BJ (cell line): ENCODE measurements around the gene KSR1. TPM values are rescaled to one million over a fixed set of nuclear protein-coding genes. Genes with fewer than 3 reads are reported as not detected.

Source experiments
- CTCF ChIA-PET: fragments of 350-600 bp; formaldehyde crosslinking; extraction: SDS; loops from one replicate; lab custom pipeline; 2021; ENCODE audit warnings: antibody characterized with exemption, inconsistent platforms; lab: Yijun Ruan, JAX
- POLR2A ChIA-PET: fragments of 300-600 bp; sonication (Branson Sonifier 250); formaldehyde crosslinking; extraction: SDS; loops from one replicate; lab custom pipeline; 2021; ENCODE audit warnings: antibody characterized with exemption; lab: Charles Lee
- DNase-seq: peaks from one replicate; pipeline ENCODE4 v3.0.0-alpha.2; 2011; ENCODE audit warnings: low read depth
- H3K27me3 ChIP-seq: 2 replicates; pipeline ENCODE4 v1.6.0; 2011; ENCODE audit warnings: low read length; ENCODE audit not compliant: control insufficient read depth, insufficient read depth
- H3K36me3 ChIP-seq: 2 replicates; pipeline ENCODE4 v1.5.1; 2011; ENCODE audit warnings: low read length; ENCODE audit not compliant: control insufficient read depth, insufficient read depth
- H3K4me3 ChIP-seq: 2 replicates; pipeline ENCODE4 v1.5.1; 2011; ENCODE audit warnings: low read depth, mild to moderate bottlenecking, control low read depth, low read length
- polyA plus RNA-seq: library from polyadenylated mRNA; depleted of rRNA; stranded (reverse); fragments of >200 nt; gene quantifications from 2 replicates; pipeline ENCODE4 v1.2.3, GENCODE V29; 2011
- TF ChIP-seq, protein P1 (sequence below): IDR thresholded peaks from 2 replicates; pipeline ENCODE4 v1.5.1; 2011; ENCODE audit warnings: low read depth, mild to moderate bottlenecking, control low read depth, inconsistent platforms, low read length, moderate library complexity; ENCODE audit not compliant: insufficient read depth

KSR1 gene
- polyA plus RNA-seq, 1 experiment = 6.8 TPM

DNA sequence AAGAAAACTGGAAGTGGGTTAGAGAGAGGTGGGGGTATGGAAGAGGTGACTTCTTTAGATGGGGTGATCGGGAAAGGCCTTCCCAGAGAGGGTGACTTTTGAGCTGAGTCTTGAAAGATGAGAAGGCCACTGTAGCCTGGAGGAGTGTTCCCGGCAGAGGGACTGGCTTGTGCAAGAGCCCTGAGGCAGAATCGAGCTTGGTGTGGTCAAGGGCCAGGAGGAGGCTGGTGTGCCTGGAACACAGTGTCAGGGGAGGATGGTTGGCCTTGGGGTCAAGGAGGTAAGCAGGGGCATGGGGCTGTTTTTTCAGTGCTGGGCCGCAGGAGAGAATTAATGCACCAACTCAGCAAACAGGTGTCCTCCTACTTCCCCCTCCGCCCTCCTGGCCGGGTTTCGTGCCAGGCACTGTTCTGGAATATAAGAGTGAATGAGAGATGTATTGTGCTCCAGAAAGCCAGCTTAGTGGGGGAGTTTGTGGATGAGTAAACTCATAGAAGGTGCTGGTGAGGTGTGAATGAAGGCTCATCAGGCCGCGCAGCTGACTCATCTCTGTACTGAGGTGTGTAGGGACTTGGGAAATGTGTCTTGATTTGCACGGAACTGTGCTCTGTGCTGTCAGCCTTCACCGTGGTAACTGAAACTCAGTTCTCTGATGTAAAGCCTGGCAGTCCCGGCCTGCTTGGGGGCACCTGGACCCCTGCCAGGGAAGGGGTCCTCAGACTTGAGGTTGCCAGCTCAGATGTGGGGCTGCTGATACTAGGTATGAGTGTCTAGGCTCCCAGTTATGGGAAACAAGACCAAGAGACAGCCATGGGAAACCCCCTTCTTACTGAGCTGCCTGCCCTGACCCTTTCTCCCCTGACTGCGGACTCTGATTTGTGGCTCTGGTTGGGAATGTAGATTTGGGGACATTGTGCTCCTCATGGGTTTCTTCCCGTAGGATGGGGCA, 15.3 kb downstream of the KSR1 start:
- no peak overlapping the region for H3K4me3 ChIP-seq
- H3K36me3 ChIP-seq = no peaks in the 10 kb centered on the region
- TF ChIP-seq, protein P1, sequence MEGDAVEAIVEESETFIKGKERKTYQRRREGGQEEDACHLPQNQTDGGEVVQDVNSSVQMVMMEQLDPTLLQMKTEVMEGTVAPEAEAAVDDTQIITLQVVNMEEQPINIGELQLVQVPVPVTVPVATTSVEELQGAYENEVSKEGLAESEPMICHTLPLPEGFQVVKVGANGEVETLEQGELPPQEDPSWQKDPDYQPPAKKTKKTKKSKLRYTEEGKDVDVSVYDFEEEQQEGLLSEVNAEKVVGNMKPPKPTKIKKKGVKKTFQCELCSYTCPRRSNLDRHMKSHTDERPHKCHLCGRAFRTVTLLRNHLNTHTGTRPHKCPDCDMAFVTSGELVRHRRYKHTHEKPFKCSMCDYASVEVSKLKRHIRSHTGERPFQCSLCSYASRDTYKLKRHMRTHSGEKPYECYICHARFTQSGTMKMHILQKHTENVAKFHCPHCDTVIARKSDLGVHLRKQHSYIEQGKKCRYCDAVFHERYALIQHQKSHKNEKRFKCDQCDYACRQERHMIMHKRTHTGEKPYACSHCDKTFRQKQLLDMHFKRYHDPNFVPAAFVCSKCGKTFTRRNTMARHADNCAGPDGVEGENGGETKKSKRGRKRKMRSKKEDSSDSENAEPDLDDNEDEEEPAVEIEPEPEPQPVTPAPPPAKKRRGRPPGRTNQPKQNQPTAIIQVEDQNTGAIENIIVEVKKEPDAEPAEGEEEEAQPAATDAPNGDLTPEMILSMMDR = no peak
- POLR2A ChIA-PET = no interaction called here
- no peak for DNase-seq
- H3K27me3 ChIP-seq = no peaks in the 10 kb centered on the region
- CTCF ChIA-PET = no interaction called here

DNA sequence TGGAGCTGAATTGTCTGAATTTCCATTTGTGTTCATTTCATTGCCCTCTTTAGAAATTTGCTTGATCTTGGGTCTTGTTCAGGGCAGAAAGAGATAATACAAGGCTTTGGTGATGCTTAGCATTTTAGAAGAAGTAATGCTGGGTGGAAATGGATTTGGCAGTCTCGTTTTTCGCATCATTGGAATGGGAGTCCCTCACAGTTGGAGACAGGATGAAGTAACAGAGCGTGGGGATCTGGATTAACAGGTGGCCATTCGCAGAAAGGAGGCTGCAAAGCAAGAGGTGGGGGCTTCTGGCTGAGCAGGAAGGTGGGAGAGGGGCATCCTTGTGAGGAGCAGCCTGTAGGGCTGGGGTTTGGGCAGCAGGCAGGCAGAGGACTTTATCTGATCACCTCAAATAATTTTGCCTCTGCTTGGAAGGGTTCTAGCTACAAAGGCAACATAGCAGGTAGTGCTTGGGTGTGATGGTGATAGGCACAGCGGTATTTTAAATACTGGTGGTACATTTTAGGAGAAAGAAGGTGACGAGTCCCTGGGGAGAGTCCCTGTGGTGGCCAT, 17.0 kb downstream of the KSR1 start:
- Histone ChIP-seq H3K36me3 (no peaks in the 10 kb centered on the region), H3K4me3 (no peak overlapping the region), H3K27me3 (no peaks in the 10 kb centered on the region)
- POLR2A ChIA-PET = no interaction called here
- no peak for DNase-seq
- TF ChIP-seq, protein P1 = no peak
- CTCF ChIA-PET = interaction anchor here (0.7 to 1.3 kb wide), 3 partner anchors 18 to 127 kb away, joined by 3 to 5 read pairs (median 3); no protein-coding TSS in a partner anchor

DNA sequence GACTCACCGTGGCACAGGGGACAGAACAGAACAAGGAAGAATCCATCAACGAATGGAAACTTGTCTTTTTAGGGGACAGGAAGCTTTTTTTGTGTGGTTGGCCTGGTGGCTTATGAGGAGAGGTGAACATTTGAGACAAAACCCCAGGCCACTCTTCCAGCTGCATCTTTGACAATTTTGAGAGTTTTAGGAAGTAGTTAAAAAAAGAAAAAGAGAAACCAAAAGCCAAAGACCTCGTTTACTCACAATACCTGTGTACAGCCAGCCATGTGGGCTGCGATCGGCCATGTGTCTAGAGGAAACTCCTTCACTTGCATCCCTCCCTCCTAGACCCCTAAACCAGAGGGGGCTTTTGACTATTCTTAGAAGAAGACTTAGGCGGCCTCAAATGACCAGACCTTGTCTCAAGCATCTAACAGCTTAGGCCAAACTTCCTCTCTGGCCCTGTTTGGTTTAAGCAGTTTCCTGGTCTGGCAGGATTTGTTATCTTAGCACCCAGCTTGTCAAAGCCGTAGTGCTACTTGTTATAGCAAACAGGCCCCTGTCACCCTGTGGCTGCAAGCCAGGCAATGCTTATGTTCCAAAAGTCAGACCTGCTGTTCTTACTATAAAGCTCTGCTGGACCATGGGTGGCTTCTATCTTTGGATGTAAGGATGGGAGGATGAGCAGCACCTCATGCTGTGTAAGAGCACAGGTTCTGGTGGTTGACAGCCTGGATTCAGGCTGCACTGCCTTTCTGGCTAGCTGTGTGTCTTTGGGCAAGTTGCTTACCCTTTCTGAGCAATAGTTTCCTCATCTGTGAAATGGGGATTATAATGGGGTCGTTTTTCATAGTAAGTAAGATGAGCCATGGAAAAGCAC, 17.7 kb downstream of the KSR1 start:
- Histone ChIP-seq H3K4me3 (no peak overlapping the region), H3K36me3 (no peaks in the 10 kb centered on the region), H3K27me3 (no peaks in the 10 kb centered on the region)
- TF ChIP-seq, protein P1 = no peak
- CTCF ChIA-PET = interaction anchor here (0.7 to 1.3 kb wide), 3 partner anchors 18 to 126 kb away, joined by 3 to 5 read pairs (median 3); no protein-coding TSS in a partner anchor
- DNase-seq = no peak
- POLR2A ChIA-PET = no interaction called here

DNA sequence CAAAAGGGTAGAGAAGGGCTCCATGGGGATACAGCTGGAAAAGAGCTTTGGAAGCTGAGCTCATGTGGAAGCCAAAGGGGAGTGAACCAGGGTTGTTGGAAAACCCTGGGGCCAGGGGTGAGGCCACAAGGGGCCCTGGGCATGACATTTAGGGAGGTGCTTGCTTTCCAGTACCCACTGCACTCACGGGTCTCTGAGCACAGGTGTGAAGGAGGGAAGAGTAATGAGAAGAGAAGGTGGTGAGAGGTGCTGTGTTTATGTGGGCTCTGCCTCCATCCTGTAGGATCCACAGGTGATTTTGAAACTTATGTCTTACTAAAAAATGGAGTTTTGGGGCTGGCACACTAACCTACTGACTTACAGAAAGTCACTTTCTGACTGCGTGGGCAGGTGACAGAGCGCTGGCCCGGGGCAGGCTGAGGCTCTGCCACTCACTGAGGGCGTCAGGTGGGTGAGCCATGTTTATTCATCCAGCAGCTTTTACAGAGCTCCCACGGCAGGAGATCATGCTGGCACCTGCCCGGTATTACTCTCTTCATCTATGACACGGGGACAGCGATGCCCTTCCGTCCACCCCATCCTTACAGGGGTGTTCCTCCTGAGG, 18.9 kb downstream of the KSR1 start:
- POLR2A ChIA-PET = no interaction called here
- CTCF ChIA-PET = interaction anchor here (1.5 kb wide), 1 partner anchor 15 kb away, joined by 4 read pairs; no protein-coding TSS in a partner anchor
- Histone ChIP-seq H3K4me3 (no peak overlapping the region), H3K36me3 (no peaks in the 10 kb centered on the region), H3K27me3 (no peaks in the 10 kb centered on the region)
- TF ChIP-seq, protein P1 = no peak
- DNase-seq = no peak
